Panc1 (cell line): ENCODE data around the gene GPA33.

Source experiments
- CTCF ChIP-seq: fragments of 450-650 bp; IDR thresholded peaks from 2 replicates; pipeline ENCODE4 v1.5.1; 2017; ENCODE audit warnings: mild to moderate bottlenecking
- POLR2AphosphoS5 ChIP-seq: IDR thresholded peaks from 2 replicates; pipeline ENCODE4 v1.6.1; 2012; ENCODE audit warnings: mild to moderate bottlenecking, low read depth, low read length, moderate library complexity
- SIN3A ChIP-seq: IDR thresholded peaks from 2 replicates; pipeline ENCODE4 v1.6.1; 2012; ENCODE audit warnings: low read depth, mild to moderate bottlenecking, low read length, moderate library complexity, borderline replicate concordance; ENCODE audit not compliant: insufficient read depth
- TCF7L2 ChIP-seq: IDR thresholded peaks from 2 replicates; pipeline ENCODE4 v1.6.1; 2011; ENCODE audit warnings: mild to moderate bottlenecking, low read depth, low read length, inconsistent platforms
- TF ChIP-seq, protein P1 (sequence below), 2 experiments: IDR thresholded peaks; 2 replicates each; pipeline ENCODE4 v1.6.1; 2011 to 2012; ENCODE audit warnings: low read depth in 2 of 2, control low read depth in 1 of 2, low read length in 1 of 2, mild to moderate bottlenecking in 1 of 2, moderate library complexity in 1 of 2; ENCODE audit not compliant: insufficient read depth in 1 of 2

DNA sequence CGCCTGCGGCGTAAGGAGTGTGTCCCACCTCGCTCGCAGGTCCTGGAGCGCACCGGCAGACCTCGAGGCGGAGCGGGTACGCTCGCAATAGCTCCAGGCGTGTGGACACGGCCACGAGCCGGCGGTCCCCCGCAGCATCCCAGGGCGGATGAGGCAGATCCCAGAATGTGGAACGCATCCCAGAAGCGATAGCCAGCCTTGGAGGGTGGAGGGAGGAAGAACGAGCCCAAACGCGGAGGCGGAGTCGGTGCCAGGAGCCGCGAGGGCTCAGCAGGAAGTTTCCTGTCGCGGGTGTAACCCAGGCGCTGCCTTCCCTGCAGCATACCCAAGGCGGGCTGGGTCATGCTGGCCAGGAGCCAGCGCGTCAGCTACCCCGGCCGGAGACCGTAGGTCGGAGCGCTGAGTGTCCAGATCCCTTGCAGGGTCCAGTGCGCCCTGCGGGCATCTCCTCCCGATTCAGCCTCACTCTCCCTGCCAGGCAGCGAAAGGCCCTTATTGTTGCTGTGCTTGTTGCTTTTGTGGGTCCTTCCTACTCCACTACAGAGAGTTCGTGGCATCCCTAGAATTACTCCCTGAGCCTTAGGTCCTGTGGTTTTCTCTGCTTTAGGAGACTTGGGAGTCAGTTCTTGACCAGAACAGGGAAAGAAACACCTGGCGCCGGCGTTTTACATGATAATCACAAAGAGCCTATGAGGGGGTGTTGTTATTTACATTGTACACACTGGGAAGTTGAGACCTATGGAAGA is 31.4 kb upstream of the GPA33 start:
- TF ChIP-seq CTCF (no peak), POLR2AphosphoS5 (no peak), TCF7L2 (no peak), SIN3A (no peak)
- TF ChIP-seq, protein P1, sequence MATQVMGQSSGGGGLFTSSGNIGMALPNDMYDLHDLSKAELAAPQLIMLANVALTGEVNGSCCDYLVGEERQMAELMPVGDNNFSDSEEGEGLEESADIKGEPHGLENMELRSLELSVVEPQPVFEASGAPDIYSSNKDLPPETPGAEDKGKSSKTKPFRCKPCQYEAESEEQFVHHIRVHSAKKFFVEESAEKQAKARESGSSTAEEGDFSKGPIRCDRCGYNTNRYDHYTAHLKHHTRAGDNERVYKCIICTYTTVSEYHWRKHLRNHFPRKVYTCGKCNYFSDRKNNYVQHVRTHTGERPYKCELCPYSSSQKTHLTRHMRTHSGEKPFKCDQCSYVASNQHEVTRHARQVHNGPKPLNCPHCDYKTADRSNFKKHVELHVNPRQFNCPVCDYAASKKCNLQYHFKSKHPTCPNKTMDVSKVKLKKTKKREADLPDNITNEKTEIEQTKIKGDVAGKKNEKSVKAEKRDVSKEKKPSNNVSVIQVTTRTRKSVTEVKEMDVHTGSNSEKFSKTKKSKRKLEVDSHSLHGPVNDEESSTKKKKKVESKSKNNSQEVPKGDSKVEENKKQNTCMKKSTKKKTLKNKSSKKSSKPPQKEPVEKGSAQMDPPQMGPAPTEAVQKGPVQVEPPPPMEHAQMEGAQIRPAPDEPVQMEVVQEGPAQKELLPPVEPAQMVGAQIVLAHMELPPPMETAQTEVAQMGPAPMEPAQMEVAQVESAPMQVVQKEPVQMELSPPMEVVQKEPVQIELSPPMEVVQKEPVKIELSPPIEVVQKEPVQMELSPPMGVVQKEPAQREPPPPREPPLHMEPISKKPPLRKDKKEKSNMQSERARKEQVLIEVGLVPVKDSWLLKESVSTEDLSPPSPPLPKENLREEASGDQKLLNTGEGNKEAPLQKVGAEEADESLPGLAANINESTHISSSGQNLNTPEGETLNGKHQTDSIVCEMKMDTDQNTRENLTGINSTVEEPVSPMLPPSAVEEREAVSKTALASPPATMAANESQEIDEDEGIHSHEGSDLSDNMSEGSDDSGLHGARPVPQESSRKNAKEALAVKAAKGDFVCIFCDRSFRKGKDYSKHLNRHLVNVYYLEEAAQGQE (IDR thresholded peaks at IDR 0.05; ENCODE audit: insufficient read depth in 1 of 2, low read depth in 2 of 2, low read length in 1 of 2) = no peak
